GM18511 (cell line): ENCODE data around the gene SIAH3.

Source experiments
- ATAC-seq: cut with Tn5 transposase; IDR thresholded peaks from one replicate; pipeline ENCODE4 v1.9.1; 2021; ENCODE audit warnings: mild to moderate bottlenecking, moderate library complexity; ENCODE audit not compliant: unreplicated experiment

The SIAH3 gene

GRCh38 chr13:45863709-45864590 is 12.4 kb upstream of the SIAH3 start:
- ATAC-seq: no peak

- ATAC-seq: no peak
Observed at GRCh38 chr13:45861322-45861721, 9.8 kb upstream of the SIAH3 start.

- ATAC-seq: no peak
Observed at GRCh38 chr13:45860240-45860639, 8.7 kb upstream of the SIAH3 start.

GRCh38 chr13:45859705-45860104 is 8.2 kb upstream of the SIAH3 start:
- no peak for ATAC-seq

GRCh38 chr13:45852494-45852893 is 941 bp upstream of the SIAH3 start:
- no peak for ATAC-seq

GRCh38 chr13:45851956-45852355 is 403 bp upstream of the SIAH3 start:
- no peak for ATAC-seq

- ATAC-seq: no peak
Observed at GRCh38 chr13:45850027-45850613, 1.4 kb downstream of the SIAH3 start.

GRCh38 chr13:45849408-45849807 is 2.1 kb downstream of the SIAH3 start:
- ATAC-seq: no peak

GRCh38 chr13:45847554-45848224 is 3.9 kb downstream of the SIAH3 start:
- ATAC-seq: peak; percentile 72

- no peak for ATAC-seq
Observed at GRCh38 chr13:45846681-45847080, 4.9 kb downstream of the SIAH3 start.

GRCh38 chr13:45838171-45838745 is 13.3 kb downstream of the SIAH3 start:
- ATAC-seq: no peak

GRCh38 chr13:45837111-45837510 is 14.4 kb downstream of the SIAH3 start:
- no peak for ATAC-seq

- no peak for ATAC-seq
Observed at GRCh38 chr13:45834411-45834994, 17.1 kb downstream of the SIAH3 start.

- ATAC-seq: no peak
Observed at GRCh38 chr13:45833663-45834375, 17.7 kb downstream of the SIAH3 start.

- ATAC-seq: no peak
Observed at GRCh38 chr13:45833242-45833641, 18.3 kb downstream of the SIAH3 start.

- no peak for ATAC-seq
Observed at GRCh38 chr13:45831851-45832250, 19.7 kb downstream of the SIAH3 start.

GRCh38 chr13:45830121-45830520 is 21.4 kb downstream of the SIAH3 start:
- ATAC-seq: no peak

GRCh38 chr13:45828256-45828968 is 23.1 kb downstream of the SIAH3 start:
- no peak for ATAC-seq

- ATAC-seq: no peak
Observed at GRCh38 chr13:45827318-45827717, 24.2 kb downstream of the SIAH3 start.

- ATAC-seq: peak; percentile 89
Observed at GRCh38 chr13:45826731-45827130, 24.8 kb downstream of the SIAH3 start.
